K562 (cell line): Measurements from ENCODE around the gene ARL17B. TPM values are rescaled to one million over a fixed set of nuclear protein-coding genes. Genes with fewer than 3 reads are reported as not detected.
"Not testable (repeated sequence)": the region's sequence is repeated elsewhere in the genome, so short reads cannot be mapped to it uniquely, and the experiment has no call there.

Experiments
- ATAC-seq: fragments of 200-7000 bp; cut with Tn5 transposase; 3 replicates; pipeline ENCODE4 v1.9.1; 2020; ENCODE audit warnings: moderate library complexity
- BruUV-seq: library from RNA; stranded (reverse); fragments of 400-500 nt; replicated peaks from 2 replicates; lab custom pipeline; 2021; lab: Mats Ljungman, UMichigan
- CTCF ChIA-PET: fragments of 300-600 bp; formaldehyde crosslinking; extraction: SDS; loops from one replicate; lab custom pipeline; 2021; ENCODE audit warnings: low intra/inter-chr PET ratio; lab: Yijun Ruan, JAX
- POLR2A ChIA-PET: fragments of 300-600, 350-650 bp; sonication (Branson Sonifier 250); formaldehyde crosslinking; extraction: SDS; loops from one replicate; lab custom pipeline; 2021; ENCODE audit warnings: antibody characterized with exemption, inconsistent platforms; lab: Yijun Ruan, JAX
- DNase-seq, 4 experiments: peaks; one replicate each; pipeline versions ENCODE4 v3.0.0 to v3.0.0-alpha.2; 2011 to 2018; ENCODE audit warnings: low spot score in 3 of 4, mixed read lengths in 3 of 4; ENCODE audit errors: extremely low read depth in 1 of 4
- FAIRE-seq: peaks from 2 replicates; lab custom pipeline; 2011; peaks lifted over from hg19 to GRCh38; lab: Jason Lieb, UNC
- H2AFZ ChIP-seq: 2 replicates; pipeline ENCODE4 v1.6.0; 2011; ENCODE audit warnings: low read depth, low read length, control low read depth, inconsistent platforms
- H3K27ac ChIP-seq: fragments of 200-600 bp; 3 replicates; pipeline ENCODE4 v1.8.0; 2011; ENCODE audit warnings: low read depth, mild to moderate bottlenecking, control low read depth, inconsistent platforms, low read length, moderate library complexity, mixed read lengths; ENCODE audit errors: extremely low read depth
- H3K27me3 ChIP-seq, 2 experiments: fragments of 300-600 bp in 1 of 2; 2 replicates in 1 of 2; 3 replicates in 1 of 2; pipeline versions ENCODE4 v1.6.0 to v1.8.0; 2011; ENCODE audit warnings: inconsistent platforms in 2 of 2, low read length in 2 of 2, mild to moderate bottlenecking in 1 of 2, mixed read lengths in 1 of 2, moderate library complexity in 1 of 2; ENCODE audit not compliant: control insufficient read depth in 2 of 2, insufficient read depth in 2 of 2
- H3K36me3 ChIP-seq: fragments of 300-600 bp; 3 replicates; pipeline ENCODE4 v1.8.0; 2011; ENCODE audit warnings: mild to moderate bottlenecking, low read length, inconsistent platforms; ENCODE audit not compliant: control insufficient read depth, insufficient read depth
- H3K4me1 ChIP-seq, 2 experiments: fragments of 200-600 bp in 1 of 2; replicated peaks in 1 of 2; 2 replicates in 1 of 2; 3 replicates in 1 of 2; pipeline versions ENCODE4 v1.5.1 to v1.8.0; 2011; ENCODE audit warnings: inconsistent platforms in 2 of 2, low read length in 2 of 2, mild to moderate bottlenecking in 1 of 2, mixed read lengths in 1 of 2, moderate library complexity in 1 of 2; ENCODE audit not compliant: control insufficient read depth in 2 of 2, insufficient read depth in 2 of 2
- H3K4me2 ChIP-seq: 2 replicates; pipeline ENCODE4 v1.6.1; 2011; ENCODE audit warnings: low read length, control low read depth, inconsistent platforms, mixed read lengths; ENCODE audit not compliant: insufficient read depth
- H3K4me3 ChIP-seq: fragments of 200-600 bp; sonication (generic), shearing (Covaris generic); 2 replicates; pipeline ENCODE4 v1.5.1; 2016; ENCODE audit warnings: control low read depth, inconsistent platforms
- H3K79me2 ChIP-seq: fragments of 200-600 bp; 3 replicates; pipeline ENCODE4 v1.8.0; 2011; ENCODE audit warnings: low read length, inconsistent platforms; ENCODE audit not compliant: control insufficient read depth, insufficient read depth
- H3K9ac ChIP-seq, 2 experiments: 2 replicates each; pipeline versions ENCODE4 v1.6.0 to v1.6.1; 2011; ENCODE audit warnings: low read depth in 2 of 2, low read length in 2 of 2, control low read depth in 1 of 2, inconsistent platforms in 1 of 2, mild to moderate bottlenecking in 1 of 2, mixed read lengths in 1 of 2; ENCODE audit not compliant: insufficient read depth in 1 of 2
- H3K9me1 ChIP-seq: one replicate; pipeline ENCODE4 v1.6.0; 2011; ENCODE audit warnings: inconsistent platforms, mild to moderate bottlenecking, low read length, moderate library complexity; ENCODE audit not compliant: control insufficient read depth, insufficient read depth
- H3K9me3 ChIP-seq: replicated peaks from 2 replicates; pipeline ENCODE4 v1.5.1; 2011; ENCODE audit warnings: low read depth, low read length, inconsistent platforms; ENCODE audit not compliant: control insufficient read depth, insufficient read depth
- H4K20me1 ChIP-seq: replicated peaks from 2 replicates; pipeline ENCODE4 v1.6.1; 2011; ENCODE audit warnings: low read length, inconsistent platforms, mixed read lengths; ENCODE audit not compliant: control insufficient read depth, insufficient read depth
- CBFA2T3 ChIP-seq: fragments of 450-650 bp; IDR thresholded peaks from 2 replicates; pipeline ENCODE4 v1.6.1; 2017
- DPF2 ChIP-seq: fragments of 450-650 bp; IDR thresholded peaks from 2 replicates; pipeline ENCODE4 v1.6.1; 2016
- MTA2 ChIP-seq: fragments of 450-650 bp; IDR thresholded peaks from 2 replicates; pipeline ENCODE4 v1.6.1; 2016; ENCODE audit warnings: low read depth
- SMAD4 ChIP-seq: fragments of 250-450 bp; sonication (Bioruptor Pico); conservative IDR thresholded peaks from 2 replicates; pipeline ENCODE4 v1.8.0; 2021; ENCODE audit warnings: inconsistent platforms, mild to moderate bottlenecking, moderate library complexity
- SMARCE1 ChIP-seq: fragments of 450-650 bp; IDR thresholded peaks from 2 replicates; pipeline ENCODE4 v1.7.1; 2016; ENCODE audit warnings: mild to moderate bottlenecking
- SPI1 ChIP-seq: IDR thresholded peaks from 2 replicates; pipeline ENCODE4 v1.6.1; 2011; ENCODE audit warnings: low read depth, low read length, control low read depth, borderline replicate concordance
- TAL1 ChIP-seq: fragments of 450-650 bp; IDR thresholded peaks from 2 replicates; pipeline ENCODE4 v1.6.1; 2016; ENCODE audit warnings: mild to moderate bottlenecking
- TCF3 ChIP-seq: sonication (generic); formaldehyde crosslinking; IDR thresholded peaks from 2 replicates; pipeline ENCODE4 v1.4.0; 2020; ENCODE audit warnings: mild to moderate bottlenecking, missing genetic modification reagents
- ZFX ChIP-seq: sonication (generic); formaldehyde crosslinking; IDR thresholded peaks from 2 replicates; pipeline ENCODE4 v1.8.0; 2022; ENCODE audit warnings: mild to moderate bottlenecking, missing genetic modification reagents, moderate library complexity
- WGBS: fragments of 100-300 bp; shearing (Covaris generic); methylation state at CpG from one replicate; pipeline ENCODE4 v1.1.6; 2016; ENCODE audit warnings: low coverage, mixed read lengths; ENCODE audit not compliant: insufficient coverage; ENCODE audit errors: missing lambda C conversion rate; 5-methylcytosine and 5-hydroxymethylcytosine counted together
- in situ Hi-C: fragments of 300-500 bp; cut with MboI; formaldehyde crosslinking; loops from 4 replicates; pipeline ENCODE4 v1.15.0; 2018; ENCODE audit warnings: inconsistent platforms, mixed read lengths
- intact Hi-C: fragments of 100-400 bp; cut with micrococcal nuclease; formaldehyde crosslinking; loops from 2 replicates; pipeline ENCODE4 v1.14.2; 2022
- polyA plus RNA-seq, 8 experiments: library from polyadenylated mRNA; depleted of rRNA in 4 of 8; stranded (reverse) in 5 of 8; unstranded in 3 of 8; fragments of >200 nt; fragmentation: Nextera tagmentation in 2 of 8; fragmentation: Illumina TruSeq in 1 of 8; extraction: Ambion mirVana in 2 of 8; extraction: Trizol in 1 of 8; gene quantifications; 2 replicates each; pipeline versions ENCODE4 v1.2.1 to v1.2.3, GENCODE V29; 2011 to 2014; ENCODE audit warnings: inconsistent platforms in 1 of 8, missing spikeins in 1 of 8
- total RNA-seq, 7 experiments: library from RNA; depleted of rRNA in 6 of 7; stranded (reverse); fragments of >200 nt in 6 of 7; fragmentation: Illumina TruSeq in 2 of 7; extraction: Trizol in 2 of 7; gene quantifications; 2 replicates each; pipeline versions ENCODE4 v1.2.1 to v1.2.3, GENCODE V29; 2011 to 2021; ENCODE audit warnings: low replicate concordance in 1 of 7
- TF ChIP-seq, protein P1 (sequence below), 2 experiments: fragments of 450-650 bp; IDR thresholded peaks; 2 replicates each; pipeline ENCODE4 v1.6.1; 2016
- TF ChIP-seq, protein P2 (sequence below): sonication (generic); IDR thresholded peaks from 2 replicates; pipeline ENCODE4 v1.6.1; 2016
- TF ChIP-seq, protein P3 (sequence below): fragments of 450-650 bp; formaldehyde crosslinking; IDR thresholded peaks from 2 replicates; pipeline ENCODE4 v1.4.0; 2020; ENCODE audit warnings: mild to moderate bottlenecking, moderate library complexity

Gene ARL17B
- total and polyA plus RNA-seq, 9 of the 15 experiments (the other 6 are each of a cell fraction or from before 2014, with no cell fraction given): 4.0 to 24.2 (median 8.4) TPM

DNA sequence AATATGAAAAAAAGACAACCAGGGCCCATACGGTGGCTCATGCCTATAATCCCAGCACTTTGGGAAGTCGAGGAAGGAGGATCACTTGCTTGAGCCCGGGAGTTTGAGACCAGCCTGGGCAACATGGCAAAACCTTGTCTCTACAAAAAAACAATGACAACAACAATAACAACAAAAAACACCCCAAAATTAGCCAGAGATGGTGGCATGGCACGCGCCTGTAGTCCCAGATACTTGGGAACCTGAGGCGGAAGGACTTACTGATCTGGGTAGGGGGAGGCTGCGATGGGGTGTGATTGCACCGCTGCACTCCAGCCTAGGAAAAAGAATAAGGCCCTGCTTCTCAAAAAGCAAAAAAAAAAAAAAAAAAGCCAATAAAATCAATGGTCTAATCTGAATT, 69.9 kb downstream of the ARL17B start:
- WGBS: 90% methylated on average over 8 of the region's 8 CpGs
- H3K4me2 ChIP-seq, DNase-seq, intact Hi-C loops, H3K4me3 ChIP-seq, H3K79me2 ChIP-seq, H3K9me1 ChIP-seq, H3K36me3 ChIP-seq, BruUV-seq, FAIRE-seq, H4K20me1 ChIP-seq, POLR2A ChIA-PET, in situ Hi-C loops, H3K9me3 ChIP-seq, H3K27me3 ChIP-seq, CTCF ChIA-PET: not testable (repeated sequence)
- H3K27ac ChIP-seq: peak overlapping the region; percentile 53; the same call in 1 of the 3 replicates
- peak overlapping the region in 1 of 2 experiments; percentile 61; a peak in 1 of 4 replicates for H3K9ac ChIP-seq
- ATAC-seq: peak; percentile 28; the same call in 2 of the 3 replicates
- peaks cover 0 to 14% of the 10 kb centered on the region in 2 experiments; a peak in 4 of 5 replicates for H3K4me1 ChIP-seq
- TF ChIP-seq, protein P1, sequence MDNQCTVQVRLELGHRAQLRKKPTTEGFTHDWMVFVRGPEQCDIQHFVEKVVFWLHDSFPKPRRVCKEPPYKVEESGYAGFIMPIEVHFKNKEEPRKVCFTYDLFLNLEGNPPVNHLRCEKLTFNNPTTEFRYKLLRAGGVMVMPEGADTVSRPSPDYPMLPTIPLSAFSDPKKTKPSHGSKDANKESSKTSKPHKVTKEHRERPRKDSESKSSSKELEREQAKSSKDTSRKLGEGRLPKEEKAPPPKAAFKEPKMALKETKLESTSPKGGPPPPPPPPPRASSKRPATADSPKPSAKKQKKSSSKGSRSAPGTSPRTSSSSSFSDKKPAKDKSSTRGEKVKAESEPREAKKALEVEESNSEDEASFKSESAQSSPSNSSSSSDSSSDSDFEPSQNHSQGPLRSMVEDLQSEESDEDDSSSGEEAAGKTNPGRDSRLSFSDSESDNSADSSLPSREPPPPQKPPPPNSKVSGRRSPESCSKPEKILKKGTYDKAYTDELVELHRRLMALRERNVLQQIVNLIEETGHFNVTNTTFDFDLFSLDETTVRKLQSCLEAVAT (IDR thresholded peaks at IDR 0.05): peak in 1 of 2 experiments; percentile 23; a peak in 1 of 4 replicates
- 0 out of 2 replicates have a peak, but pooled peaks have one; percentile 1 for TF ChIP-seq SMAD4
- peak overlapping the region; percentile 90 for H2AFZ ChIP-seq

DNA sequence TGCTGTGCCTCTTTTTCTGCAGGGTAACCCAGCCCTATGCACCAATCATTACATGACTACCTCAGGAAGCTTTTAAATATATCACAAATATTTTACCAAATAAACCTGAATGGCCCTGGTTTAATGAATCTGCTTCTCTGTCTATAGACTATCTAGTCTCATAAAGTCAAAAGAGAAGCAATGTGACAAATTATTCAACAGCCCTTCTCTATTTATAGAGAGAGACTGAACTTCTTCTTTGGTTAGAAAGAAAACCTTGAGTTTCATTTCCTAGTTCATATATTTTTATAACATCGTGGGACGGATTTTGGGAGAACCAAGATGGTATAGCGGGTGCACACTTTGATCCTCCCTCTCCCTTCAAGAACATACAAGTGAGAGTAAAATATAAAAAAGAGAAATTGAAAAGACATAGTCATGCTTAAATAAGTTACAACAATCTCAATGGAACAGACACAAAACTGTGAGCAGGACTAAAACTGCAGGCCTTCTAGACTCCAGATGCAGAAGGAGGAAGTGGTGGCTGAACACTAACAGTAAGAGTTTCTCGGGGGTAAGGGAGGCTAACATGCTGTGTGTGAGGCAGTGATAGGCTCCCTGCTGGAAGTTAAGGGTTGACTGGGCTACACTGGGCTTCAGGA, 70.5 kb downstream of the ARL17B start:
- DNase-seq: peak; percentile 41 to 71 (median 50)

More for the DNA sequence above, 70.5 kb downstream of the ARL17B start:
- POLR2A ChIA-PET, CTCF ChIA-PET, H3K4me2 ChIP-seq, H4K20me1 ChIP-seq, BruUV-seq, in situ Hi-C loops, H3K79me2 ChIP-seq, H3K36me3 ChIP-seq, H3K9me1 ChIP-seq, intact Hi-C loops, H3K9me3 ChIP-seq, H3K9ac ChIP-seq, H3K4me3 ChIP-seq, H3K27me3 ChIP-seq: not testable (repeated sequence)
- peak; percentile 48; the same call in 1 of the 2 replicates for TF ChIP-seq CBFA2T3
- TF ChIP-seq, protein P2, sequence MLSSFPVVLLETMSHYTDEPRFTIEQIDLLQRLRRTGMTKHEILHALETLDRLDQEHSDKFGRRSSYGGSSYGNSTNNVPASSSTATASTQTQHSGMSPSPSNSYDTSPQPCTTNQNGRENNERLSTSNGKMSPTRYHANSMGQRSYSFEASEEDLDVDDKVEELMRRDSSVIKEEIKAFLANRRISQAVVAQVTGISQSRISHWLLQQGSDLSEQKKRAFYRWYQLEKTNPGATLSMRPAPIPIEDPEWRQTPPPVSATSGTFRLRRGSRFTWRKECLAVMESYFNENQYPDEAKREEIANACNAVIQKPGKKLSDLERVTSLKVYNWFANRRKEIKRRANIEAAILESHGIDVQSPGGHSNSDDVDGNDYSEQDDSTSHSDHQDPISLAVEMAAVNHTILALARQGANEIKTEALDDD: peak; percentile 65
- peak; percentile 54 for TF ChIP-seq TCF3 (CRISPR knock-in tag)
- TF ChIP-seq DPF2: 0 out of 2 replicates have a peak, but pooled peaks have one; percentile 16
- TF ChIP-seq SMARCE1: 0 out of 2 replicates have a peak, but pooled peaks have one; percentile 25
- TF ChIP-seq ZFX (CRISPR knock-in tag): peak; percentile 49; the same call in 1 of the 2 replicates
- peak; percentile 44; the same call in 1 of the 2 replicates for TF ChIP-seq TAL1
- peak; percentile 34; the same call in 1 of the 2 replicates for TF ChIP-seq MTA2
- TF ChIP-seq, protein P3, sequence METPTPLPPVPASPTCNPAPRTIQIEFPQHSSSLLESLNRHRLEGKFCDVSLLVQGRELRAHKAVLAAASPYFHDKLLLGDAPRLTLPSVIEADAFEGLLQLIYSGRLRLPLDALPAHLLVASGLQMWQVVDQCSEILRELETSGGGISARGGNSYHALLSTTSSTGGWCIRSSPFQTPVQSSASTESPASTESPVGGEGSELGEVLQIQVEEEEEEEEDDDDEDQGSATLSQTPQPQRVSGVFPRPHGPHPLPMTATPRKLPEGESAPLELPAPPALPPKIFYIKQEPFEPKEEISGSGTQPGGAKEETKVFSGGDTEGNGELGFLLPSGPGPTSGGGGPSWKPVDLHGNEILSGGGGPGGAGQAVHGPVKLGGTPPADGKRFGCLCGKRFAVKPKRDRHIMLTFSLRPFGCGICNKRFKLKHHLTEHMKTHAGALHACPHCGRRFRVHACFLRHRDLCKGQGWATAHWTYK (CRISPR knock-in tag): 0 out of 2 replicates have a peak, but pooled peaks have one; percentile 33
- TF ChIP-seq SMAD4: 0 out of 2 replicates have a peak, but pooled peaks have one; percentile 34
- peak; percentile 94 for TF ChIP-seq SPI1
- ATAC-seq: peak; percentile 96
- 74% methylated on average over 4 of the region's 4 CpGs for WGBS
- FAIRE-seq: peak; percentile 90
- peak overlapping the region; percentile 90 for H2AFZ ChIP-seq
- H3K27ac ChIP-seq: peak overlapping the region; percentile 53; the same call in 1 of the 3 replicates
- peaks cover 0 to 14% of the 10 kb centered on the region in 2 experiments; a peak in 4 of 5 replicates for H3K4me1 ChIP-seq
